GM21528 (cell line): ENCODE results near the gene NEUROD4.

Source experiments
- ATAC-seq: cut with Tn5 transposase; IDR thresholded peaks from one replicate; pipeline ENCODE4 v1.9.1; 2021; ENCODE audit warnings: mild to moderate bottlenecking, moderate library complexity; ENCODE audit not compliant: unreplicated experiment, low FRiP score

NEUROD4 gene

DNA sequence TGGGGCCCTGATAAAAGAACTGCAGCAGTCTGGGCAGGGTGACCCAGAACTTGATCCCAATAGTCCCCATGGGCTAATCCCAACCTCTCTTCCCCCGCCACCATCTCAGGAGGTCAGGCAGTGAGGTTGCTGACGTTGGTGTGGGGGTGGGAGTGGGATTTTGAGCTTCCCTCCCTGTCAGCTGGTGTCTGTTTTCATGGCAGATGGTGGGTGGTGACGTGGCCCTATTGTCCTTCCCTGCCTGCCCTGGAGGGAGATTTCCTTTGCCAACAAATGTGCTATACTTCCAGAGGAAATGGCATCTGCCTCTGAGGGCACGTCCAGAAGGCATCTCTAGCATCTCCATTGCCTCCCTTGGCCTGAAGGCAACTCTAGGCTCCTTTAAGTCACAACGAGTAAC is 37.7 kb downstream of the NEUROD4 start:
- ATAC-seq = no peak

DNA sequence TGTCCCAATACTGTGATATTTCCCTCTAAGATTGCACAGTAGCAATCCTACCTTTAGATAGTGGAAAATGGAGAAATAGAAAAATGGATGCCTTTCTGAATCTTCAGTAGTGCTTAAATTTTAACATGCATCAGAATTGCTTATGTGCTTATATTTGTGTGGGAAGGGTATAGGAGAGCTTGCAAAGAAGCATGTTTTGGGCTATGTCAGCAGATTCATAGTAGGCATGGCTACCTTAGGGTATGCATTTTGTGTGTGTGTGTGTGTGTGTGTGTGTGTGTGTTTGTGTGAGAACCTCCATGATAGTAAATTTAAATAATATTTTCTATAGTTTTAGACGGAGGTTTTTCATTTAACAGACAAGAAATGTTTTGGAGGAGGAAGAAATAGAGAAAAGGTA is 38.3 kb downstream of the NEUROD4 start:
- ATAC-seq = no peak

DNA sequence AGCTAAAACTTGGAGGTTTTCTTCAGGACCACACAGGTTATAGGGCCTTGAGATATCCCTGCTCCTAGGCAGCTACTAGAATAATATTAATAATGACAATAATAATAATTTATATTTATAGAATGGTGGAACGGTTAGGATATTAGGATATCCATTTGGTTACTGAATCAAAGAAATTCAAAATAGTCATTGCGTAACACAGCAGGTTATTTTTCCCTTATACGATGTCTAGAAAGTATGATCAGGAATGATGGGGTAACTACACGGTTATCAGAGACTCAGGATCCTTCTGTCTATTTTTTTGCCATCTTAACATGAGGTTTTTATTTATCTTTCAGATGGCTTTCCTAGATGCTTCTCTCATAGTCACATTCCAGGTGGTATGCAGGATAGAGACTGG is 39.0 kb downstream of the NEUROD4 start:
- ATAC-seq = no peak

DNA sequence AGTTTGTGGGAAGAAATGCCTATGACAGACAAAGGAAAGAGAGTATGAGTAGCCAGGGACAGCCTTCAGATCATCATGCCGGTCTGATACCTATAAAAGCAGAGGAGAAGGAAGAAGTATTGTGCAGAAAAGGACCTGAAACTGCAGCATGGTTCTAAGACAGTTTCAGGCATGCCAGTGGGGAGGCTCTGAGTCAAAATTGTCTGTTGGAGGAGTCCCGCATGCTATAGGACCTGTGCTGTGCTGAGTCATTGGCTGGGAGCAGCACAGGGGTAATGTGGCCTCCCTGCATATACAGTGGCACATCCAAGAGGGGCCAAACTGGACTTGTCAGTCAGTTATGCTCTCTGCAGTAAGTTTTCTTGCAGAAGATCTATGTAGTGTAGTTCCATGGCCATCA is 40.7 kb downstream of the NEUROD4 start:
- ATAC-seq = peak; percentile 98

DNA sequence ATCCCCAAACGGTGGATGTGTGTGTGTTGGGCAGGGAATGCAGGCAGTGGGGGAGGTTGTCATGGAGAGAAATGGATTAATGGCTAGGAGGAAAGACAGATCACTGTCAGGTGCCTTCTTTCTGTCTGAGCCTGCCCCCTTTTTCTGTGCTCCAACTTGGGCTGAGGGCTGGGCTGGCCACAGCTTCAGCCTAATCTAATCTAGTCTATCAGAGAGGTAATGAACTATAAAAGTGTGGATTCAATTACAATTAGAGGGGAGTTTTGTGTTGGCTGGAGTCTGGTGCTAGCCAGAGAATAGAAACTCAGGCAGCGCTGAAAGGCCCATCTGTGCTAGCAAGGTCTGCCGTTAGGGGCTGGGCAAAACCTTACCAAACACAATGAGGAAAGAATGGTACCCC is 41.2 kb downstream of the NEUROD4 start:
- no peak for ATAC-seq

DNA sequence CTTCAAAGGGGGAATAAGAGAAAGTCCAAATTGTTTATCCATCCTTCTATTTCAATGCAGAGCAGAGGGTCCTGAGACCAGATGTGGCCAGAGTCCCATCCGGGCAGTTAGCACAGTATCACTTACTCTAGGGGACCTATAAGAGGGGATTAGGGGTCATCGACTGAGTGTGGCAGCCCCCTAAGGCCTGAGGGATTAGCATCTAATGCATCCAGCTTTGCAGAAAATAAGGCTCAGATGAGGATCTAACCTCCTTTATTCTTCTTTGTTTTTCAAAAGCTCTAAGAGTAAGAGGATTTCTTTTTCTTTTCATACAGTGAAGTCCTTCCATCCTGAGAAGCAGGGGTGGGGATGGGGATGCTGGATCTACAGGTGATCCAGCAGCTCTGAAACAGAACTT is 43.5 kb downstream of the NEUROD4 start:
- no peak for ATAC-seq

DNA sequence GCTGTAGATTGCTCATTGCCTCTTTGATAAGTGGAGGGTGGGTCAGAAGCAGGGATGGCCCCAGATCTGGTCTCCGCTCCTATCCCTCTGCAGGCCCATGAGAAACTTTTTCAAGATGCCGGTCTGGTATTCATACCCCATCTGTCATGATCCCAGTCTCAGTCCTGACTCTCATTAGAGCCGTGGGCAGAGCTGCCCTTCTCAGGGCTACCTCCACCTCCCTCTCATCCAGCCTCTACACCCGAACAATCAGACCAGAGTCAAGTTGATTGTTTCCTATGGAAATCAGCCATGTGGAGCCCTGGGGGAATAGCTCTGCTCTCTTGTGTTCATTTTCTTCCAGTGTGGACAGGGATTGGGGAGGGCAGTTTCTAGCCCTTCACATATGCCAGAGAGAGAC is 45.8 kb downstream of the NEUROD4 start:
- ATAC-seq = no peak

DNA sequence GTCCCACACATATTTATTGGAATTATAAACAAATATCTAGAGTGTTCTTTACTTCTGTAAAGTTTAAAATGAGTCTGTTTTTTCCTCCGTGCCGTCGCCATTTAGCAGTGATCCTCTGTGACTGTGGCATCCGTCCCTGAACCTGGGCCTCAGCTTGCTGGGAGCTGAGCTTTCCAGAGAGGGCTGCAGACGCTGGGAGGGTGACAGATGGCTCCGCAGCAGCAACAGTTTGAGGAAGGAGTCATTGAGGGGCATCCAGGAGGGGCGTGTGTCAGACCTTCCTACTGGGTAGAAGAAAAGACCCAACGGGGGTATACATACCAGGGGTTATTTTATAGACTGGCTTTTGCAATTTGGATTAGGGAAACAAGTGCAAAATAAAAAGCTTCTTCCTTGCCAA is 47.9 kb downstream of the NEUROD4 start:
- ATAC-seq = no peak

DNA sequence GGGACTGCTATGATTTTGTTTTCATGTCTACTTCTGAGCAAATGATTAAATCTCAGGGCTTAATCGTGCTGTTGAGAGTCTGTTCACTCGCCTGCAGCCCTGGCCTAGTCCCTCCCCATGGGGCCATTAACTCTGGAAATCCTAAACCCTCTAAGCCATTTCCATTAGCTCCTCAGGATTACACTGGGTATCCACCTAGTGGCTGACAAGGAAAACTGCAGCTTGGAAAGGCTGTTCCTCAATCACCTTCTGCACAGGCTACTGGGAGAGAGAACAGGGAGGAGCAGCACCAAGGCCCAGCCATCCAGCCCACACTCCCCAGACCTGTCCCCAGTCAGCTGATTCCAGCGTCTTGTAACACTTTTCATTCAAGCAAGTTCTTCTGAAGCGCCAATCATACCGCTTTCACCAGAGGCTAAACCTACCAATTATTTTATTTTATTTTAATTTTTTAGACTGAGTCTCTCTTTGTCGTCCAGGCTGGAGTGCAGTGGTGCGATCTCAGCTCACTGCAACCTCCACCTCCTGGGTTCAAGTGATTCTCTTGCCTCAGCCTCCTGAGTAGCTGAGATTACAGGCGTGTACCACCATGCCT is 48.7 kb downstream of the NEUROD4 start:
- ATAC-seq = peak; percentile 73

DNA sequence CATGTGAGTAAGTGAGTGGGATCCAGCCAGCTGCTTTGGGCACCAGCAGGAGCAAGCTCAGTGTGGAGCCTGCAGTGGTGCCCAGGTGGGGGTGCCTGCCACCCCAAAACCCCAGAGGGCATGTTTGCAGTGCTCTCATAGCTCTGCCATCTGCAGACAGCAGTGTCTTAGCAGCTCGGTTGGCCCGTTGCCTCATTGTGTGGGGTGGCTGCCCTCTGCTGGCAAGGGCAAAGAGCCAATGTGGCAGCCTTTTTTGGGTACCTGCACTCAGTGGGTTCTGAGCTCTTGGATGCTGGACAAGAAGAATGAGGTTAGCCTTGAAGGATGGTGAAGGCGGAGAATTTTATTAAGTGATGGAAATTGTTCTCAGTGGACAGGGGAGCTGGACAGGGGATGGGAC is 52.3 kb downstream of the NEUROD4 start:
- ATAC-seq = peak; percentile 56

DNA sequence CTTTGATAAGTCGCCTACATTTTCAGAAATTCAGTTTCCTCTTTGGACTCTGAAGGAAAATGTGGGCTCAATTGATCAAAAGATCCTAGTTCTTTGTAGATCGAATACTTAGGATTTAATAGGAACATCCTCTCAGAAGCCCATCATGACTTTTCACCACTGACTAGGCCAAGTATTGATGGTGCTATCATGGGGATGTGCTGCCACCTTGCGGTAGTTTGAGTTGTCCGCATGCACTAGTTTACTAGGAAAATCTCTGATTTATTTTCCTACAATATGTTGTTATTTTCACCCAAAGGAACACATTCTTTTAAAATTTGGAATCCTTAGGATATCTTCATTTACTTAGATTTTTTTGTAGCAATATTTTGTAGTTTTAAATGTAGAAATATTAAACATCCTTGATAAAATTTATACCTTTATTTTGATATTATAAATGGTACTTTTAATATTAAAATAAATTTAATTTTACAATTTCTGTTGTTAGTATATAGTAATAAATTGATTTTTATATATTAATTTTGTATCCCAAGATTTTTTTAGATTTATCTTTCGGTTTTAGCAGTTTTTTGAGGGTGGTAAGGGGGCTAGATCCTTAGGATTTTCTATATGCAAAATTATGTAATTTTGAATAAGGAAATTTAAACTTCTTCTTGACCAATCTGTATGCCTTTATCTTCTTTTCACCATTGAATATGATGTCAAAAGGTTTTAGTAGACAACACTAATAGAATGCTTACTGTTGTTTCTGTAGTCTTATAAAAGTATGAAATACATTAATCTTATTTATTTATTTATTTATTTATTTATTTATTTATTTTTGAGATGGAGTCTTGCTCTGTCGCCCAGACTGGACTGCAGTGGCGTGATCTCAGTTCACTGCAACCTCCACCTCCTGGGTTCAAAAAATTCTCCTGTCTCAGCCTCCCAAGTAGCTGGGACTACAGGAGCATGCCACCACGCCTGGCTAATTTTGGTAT is 53.6 kb downstream of the NEUROD4 start:
- peak; percentile 54 for ATAC-seq

DNA sequence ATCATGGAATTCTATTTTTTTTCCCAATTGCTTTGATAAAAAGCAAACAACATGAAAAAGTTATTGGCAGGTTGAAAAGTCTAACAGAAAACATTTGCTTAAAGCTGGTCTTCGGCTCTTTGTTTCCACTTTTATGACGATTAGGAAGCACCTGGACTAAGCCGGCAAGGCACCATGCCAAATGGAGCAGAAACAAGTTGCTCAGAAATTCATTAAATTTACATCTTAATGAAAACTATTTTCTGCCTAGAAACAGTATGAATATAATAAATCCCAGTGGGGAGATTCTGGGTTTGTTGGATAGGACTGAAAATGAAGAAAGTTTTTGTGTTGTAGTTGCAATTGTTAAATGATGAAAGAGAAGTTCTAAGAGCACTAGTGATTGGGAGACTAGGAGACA is 55.0 kb downstream of the NEUROD4 start:
- ATAC-seq = no peak
